ENCODE data around the gene FHIP1A. TPM values are rescaled to one million over a fixed set of nuclear protein-coding genes. Genes with fewer than 3 reads are reported as not detected.

Gene FHIP1A
- total and polyA plus RNA-seq, 9 of the 15 experiments (the other 6 are each of a cell fraction or from before 2014, with no cell fraction given) = 0.01 to 0.95 (median 0.04) TPM; not detected in 4

- TF ChIP-seq ZNF639 (CRISPR knock-in tag; conservative IDR thresholded peaks at IDR 0.05 in 1 of 2, IDR thresholded peaks at IDR 0.05 in 1 of 2) = no peak
- no peak for TF ChIP-seq RAD51 (IDR thresholded peaks at IDR 0.05; ENCODE audit: borderline replicate concordance, low read depth)
- no peak for TF ChIP-seq DEAF1 (CRISPR knock-in tag; IDR thresholded peaks at IDR 0.05)
- no peak for TF ChIP-seq CEBPB (tag; IDR thresholded peaks at IDR 0.05)
- TF ChIP-seq RNF2 (IDR thresholded peaks at IDR 0.05) = no peak
- no peak for TF ChIP-seq IRF9 (tag; IDR thresholded peaks at IDR 0.05)
- no peak for TF ChIP-seq MNT (conservative IDR thresholded peaks at IDR 0.05)
- no peak for TF ChIP-seq ELK1 (CRISPR knock-in tag; IDR thresholded peaks at IDR 0.05)
These were observed 28.5 kb downstream of the FHIP1A start (continued) for GRCh38 chr4:151437505-151437904.
